Glutamatergic neuron (in vitro differentiated cells): Measurements from ENCODE around the gene NIPBL. TPM values are rescaled to one million over a fixed set of nuclear protein-coding genes. Genes with fewer than 3 reads are reported as not detected.
"Not testable (repeated sequence)": the region's sequence is repeated elsewhere in the genome, so short reads cannot be mapped to it uniquely, and the experiment has no call there.

ENCODE experiments used
- DNase-seq: peaks from one replicate; pipeline ENCODE4 v3.0.0; 2022
- H3K27ac Mint-ChIP-seq: one replicate; pipeline ENCODE4 v1.8.0; 2020; ENCODE audit warnings: mild to moderate bottlenecking, mixed read lengths, inconsistent platforms; ENCODE audit not compliant: unreplicated experiment
- H3K27me3 Mint-ChIP-seq: one replicate; pipeline ENCODE4 v1.8.0; 2020; ENCODE audit warnings: mild to moderate bottlenecking, moderate library complexity, mixed read lengths, inconsistent platforms; ENCODE audit not compliant: unreplicated experiment
- H3K36me3 Mint-ChIP-seq: one replicate; pipeline ENCODE4 v1.8.0; 2020; ENCODE audit warnings: mild to moderate bottlenecking, mixed read lengths, inconsistent platforms; ENCODE audit not compliant: unreplicated experiment
- H3K4me1 Mint-ChIP-seq: one replicate; pipeline ENCODE4 v1.8.0; 2020; ENCODE audit warnings: mild to moderate bottlenecking, low read depth, mixed read lengths, inconsistent platforms; ENCODE audit not compliant: unreplicated experiment
- H3K4me3 Mint-ChIP-seq: one replicate; pipeline ENCODE4 v1.8.0; 2020; ENCODE audit warnings: mild to moderate bottlenecking, mixed read lengths, inconsistent platforms; ENCODE audit not compliant: unreplicated experiment
- H3K9me3 Mint-ChIP-seq: one replicate; pipeline ENCODE4 v1.8.0; 2020; ENCODE audit warnings: mild to moderate bottlenecking, moderate library complexity, mixed read lengths, inconsistent platforms; ENCODE audit not compliant: unreplicated experiment
- total RNA-seq: library from RNA; stranded (reverse); fragmentation: NEBNext Ultra II Directional; extraction: Animal tissue kit (Norgen Biotek cat#: 25700); gene quantifications from one replicate; pipeline ENCODE4 v1.2.1, GENCODE V29; 2021; ENCODE audit not compliant: unreplicated experiment
- TF ChIP-seq, protein P1 (sequence below): fragments of 200-600 bp; sonication (generic); IDR thresholded peaks from one replicate; pipeline ENCODE4 v1.5.0; 2021; ENCODE audit not compliant: partially characterized antibody, unreplicated experiment

The NIPBL gene
- total RNA-seq, 1 donor from 2014 or later, result 81.1 TPM

DNA sequence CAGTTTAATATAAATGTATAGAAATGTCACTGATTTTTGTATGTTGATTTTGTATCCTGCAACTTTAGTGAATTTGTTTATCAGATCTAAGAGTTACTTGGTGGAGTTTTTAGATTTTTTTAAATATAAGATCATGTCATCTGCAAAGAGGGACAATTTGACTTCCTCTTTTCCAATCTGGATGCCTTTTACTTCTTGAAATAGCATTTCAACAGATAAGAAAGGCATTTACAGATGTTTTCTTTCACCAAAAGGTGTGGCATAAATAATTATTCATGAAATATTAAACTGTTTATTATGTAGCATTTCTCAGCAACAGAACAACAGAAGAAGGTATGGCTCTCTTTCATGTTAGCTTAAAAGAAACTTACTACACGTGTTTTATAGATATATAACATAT is 34.9 kb upstream of the NIPBL start:
- TF ChIP-seq, protein P1, sequence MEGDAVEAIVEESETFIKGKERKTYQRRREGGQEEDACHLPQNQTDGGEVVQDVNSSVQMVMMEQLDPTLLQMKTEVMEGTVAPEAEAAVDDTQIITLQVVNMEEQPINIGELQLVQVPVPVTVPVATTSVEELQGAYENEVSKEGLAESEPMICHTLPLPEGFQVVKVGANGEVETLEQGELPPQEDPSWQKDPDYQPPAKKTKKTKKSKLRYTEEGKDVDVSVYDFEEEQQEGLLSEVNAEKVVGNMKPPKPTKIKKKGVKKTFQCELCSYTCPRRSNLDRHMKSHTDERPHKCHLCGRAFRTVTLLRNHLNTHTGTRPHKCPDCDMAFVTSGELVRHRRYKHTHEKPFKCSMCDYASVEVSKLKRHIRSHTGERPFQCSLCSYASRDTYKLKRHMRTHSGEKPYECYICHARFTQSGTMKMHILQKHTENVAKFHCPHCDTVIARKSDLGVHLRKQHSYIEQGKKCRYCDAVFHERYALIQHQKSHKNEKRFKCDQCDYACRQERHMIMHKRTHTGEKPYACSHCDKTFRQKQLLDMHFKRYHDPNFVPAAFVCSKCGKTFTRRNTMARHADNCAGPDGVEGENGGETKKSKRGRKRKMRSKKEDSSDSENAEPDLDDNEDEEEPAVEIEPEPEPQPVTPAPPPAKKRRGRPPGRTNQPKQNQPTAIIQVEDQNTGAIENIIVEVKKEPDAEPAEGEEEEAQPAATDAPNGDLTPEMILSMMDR, result no peak
- H3K27me3 Mint-ChIP-seq, result peaks cover 2% of the 10 kb centered on the region

DNA sequence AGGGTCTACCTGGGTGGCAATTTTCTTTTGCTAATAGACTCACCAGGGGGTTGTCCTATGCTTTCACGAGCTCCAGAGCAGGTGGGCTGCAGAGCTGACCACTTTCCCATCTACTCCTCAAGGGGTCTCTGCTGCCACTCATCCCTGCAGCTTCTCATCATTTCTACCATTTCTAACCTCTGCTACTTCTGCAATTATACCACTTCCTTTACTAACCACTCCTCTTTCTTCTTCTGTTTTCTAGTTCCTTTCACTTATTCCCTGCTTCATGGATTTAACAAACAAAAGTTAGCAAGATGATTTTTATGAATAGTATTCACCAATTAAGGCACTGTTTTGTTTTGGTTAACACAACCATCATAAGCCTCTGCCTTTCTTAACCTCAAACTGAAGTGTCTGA is 34.5 kb upstream of the NIPBL start:
- H3K4me3 Mint-ChIP-seq, result no peak overlapping the region
- TF ChIP-seq, protein P1, result no peak
- no peak overlapping the region for H3K27ac Mint-ChIP-seq
- H3K27me3 Mint-ChIP-seq, result peaks cover 2% of the 10 kb centered on the region
- H3K9me3 Mint-ChIP-seq, result no peaks in the 10 kb centered on the region
- peaks cover 9% of the 10 kb centered on the region for H3K4me1 Mint-ChIP-seq
- no peak for DNase-seq
- H3K36me3 Mint-ChIP-seq, result no peaks in the 10 kb centered on the region

More for the DNA sequence above, 34.9 kb upstream of the NIPBL start:
- Mint-ChIP-seq H3K36me3 (no peaks in the 10 kb centered on the region), H3K4me3 (no peak overlapping the region), H3K9me3 (no peaks in the 10 kb centered on the region), H3K27ac (no peak overlapping the region), H3K4me1 (peaks cover 9% of the 10 kb centered on the region)
- DNase-seq, result no peak

DNA sequence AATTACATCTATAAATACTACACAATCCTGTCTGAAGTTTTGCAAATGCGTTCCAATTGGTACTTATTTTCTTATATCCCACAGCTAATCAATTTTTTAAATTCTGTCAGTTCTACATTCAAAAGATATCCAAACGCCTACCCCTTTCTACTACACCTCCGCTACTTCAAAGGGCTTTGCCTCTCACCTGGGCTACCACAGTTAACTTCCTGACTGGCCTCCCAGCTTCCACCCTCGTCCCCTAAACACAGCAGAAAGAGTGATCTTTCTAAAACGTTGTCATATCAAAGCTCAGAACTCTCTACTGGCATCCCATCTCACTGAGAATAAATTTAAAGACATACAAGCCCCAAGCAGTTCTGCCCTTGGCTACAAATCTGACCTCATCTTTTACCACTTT is 32.3 kb upstream of the NIPBL start:
- H3K36me3 Mint-ChIP-seq, result no peaks in the 10 kb centered on the region
- no peak overlapping the region for H3K27ac Mint-ChIP-seq
- H3K27me3 Mint-ChIP-seq, result peaks cover 2% of the 10 kb centered on the region
- H3K4me1 Mint-ChIP-seq, result peaks cover 9% of the 10 kb centered on the region
- TF ChIP-seq, protein P1, result no peak
- H3K4me3 Mint-ChIP-seq, result no peak overlapping the region
- no peaks in the 10 kb centered on the region for H3K9me3 Mint-ChIP-seq
- DNase-seq, result no peak

DNA sequence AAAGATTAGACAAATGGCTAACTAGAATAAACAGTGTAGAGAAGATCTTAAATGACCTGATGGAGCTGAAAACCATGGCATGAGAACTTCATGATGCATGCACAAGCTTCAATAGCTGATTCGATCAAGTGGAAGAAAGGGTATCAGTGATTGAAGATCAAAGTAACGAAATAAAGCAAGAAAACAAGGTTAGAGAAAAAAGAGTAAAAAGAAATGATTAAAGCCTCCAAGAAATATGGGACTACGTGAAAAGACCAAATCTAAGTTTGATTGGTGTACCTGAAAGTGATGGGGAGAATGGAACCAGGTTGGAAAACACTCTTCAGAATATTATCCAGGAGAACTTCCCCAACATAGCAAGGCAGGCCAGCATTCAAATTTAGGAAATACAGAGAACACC is 28.0 kb upstream of the NIPBL start:
- not testable (repeated sequence) for H3K4me3 Mint-ChIP-seq, H3K36me3 Mint-ChIP-seq, H3K27me3 Mint-ChIP-seq, H3K27ac Mint-ChIP-seq, H3K9me3 Mint-ChIP-seq, H3K4me1 Mint-ChIP-seq, DNase-seq

DNA sequence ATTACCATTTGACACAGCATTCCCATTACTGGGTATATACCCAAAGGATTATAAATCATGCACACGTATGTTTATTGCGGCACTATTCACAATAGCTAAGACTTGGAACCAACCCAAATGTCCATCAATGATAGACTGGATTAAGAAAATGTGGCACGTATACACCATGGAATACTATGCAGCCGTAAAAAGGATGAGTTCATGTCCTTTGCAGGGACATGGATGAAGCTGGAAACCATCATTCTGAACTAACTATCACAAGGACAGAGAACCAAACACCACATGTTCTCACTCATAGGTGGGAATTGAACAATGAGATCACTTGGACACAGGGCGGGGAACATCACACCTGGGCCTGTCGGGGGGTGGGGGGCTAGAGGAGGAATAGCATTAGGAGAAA is 23.7 kb upstream of the NIPBL start:
- not testable (repeated sequence) for H3K27ac Mint-ChIP-seq, H3K4me3 Mint-ChIP-seq, H3K36me3 Mint-ChIP-seq, H3K4me1 Mint-ChIP-seq, H3K9me3 Mint-ChIP-seq, DNase-seq, H3K27me3 Mint-ChIP-seq

DNA sequence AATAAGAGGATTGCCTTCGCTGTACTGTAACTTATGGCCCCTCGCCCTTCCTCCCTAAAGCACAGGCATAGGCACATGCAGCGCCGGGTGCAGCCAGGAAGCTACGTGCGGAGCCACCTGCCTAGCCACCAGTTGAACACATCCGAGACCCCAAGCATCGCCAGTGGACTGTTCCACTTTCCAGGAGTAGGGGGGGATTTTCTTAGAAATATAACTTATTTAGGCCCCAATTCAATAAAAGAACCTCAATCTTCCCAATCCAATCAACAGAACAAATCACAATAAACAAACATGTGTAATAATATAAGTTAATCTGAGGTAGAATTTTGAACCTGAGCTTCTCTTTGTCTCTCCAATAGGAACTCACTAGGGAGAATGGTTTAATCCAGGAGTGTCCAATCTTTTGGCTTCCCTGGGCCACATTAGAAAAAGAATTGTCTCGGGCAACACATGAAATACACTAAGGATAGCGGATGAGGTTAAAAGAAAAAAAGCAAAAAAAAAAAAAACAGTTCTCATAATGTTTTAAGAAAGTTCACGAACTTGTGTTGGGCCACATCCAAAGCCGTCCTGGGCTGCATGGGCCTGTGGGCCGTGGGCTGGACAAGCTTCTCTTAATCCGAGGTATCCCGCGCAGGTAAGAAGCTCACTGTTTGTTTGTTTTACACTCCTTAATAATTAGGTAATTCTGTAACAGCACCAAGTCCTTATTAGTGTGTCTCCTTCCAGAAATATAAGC is 22.0 kb upstream of the NIPBL start:
- Mint-ChIP-seq H3K4me3 (no peak overlapping the region), H3K9me3 (peaks cover 6% of the 10 kb centered on the region), H3K27me3 (no peaks in the 10 kb centered on the region), H3K36me3 (no peaks in the 10 kb centered on the region), H3K27ac (peak overlapping the region; percentile 53), H3K4me1 (no peaks in the 10 kb centered on the region)
- TF ChIP-seq, protein P1, result no peak
- no peak for DNase-seq
